ENCODE results near the gene PEX16. TPM values are rescaled to one million over a fixed set of nuclear protein-coding genes. Genes with fewer than 3 reads are reported as not detected.
A peak's percentile ranks its signal among the peaks of the same experiment; 100 is the strongest.

PEX16 gene
- total RNA-seq, 1 experiment from 2014 or later: 35.8 TPM

- BruUV-seq (replicated peaks): no TSS peak
- H3F3A ChIP-seq (ENCODE audit: insufficient read depth, low read depth): no peaks in the 10 kb centered on the region
- H3K79me2 ChIP-seq (ENCODE audit: low read depth): no peaks in the 10 kb centered on the region
- H3K4me3 ChIP-seq: no peak overlapping the region
- intact Hi-C loops (cut with micrococcal nuclease; ENCODE audit: unreplicated experiment): no loop called here
- H3K9me2 ChIP-seq (ENCODE audit: insufficient read depth): no peaks in the 10 kb centered on the region
- ChIA-PET CTCF (interaction anchor here (0.7 kb wide), 1 partner anchor 76 kb away, joined by 3 read pairs; no protein-coding TSS in a partner anchor), POLR2A (ENCODE audit: unreplicated experiment) (interaction anchor here (0.6 kb wide), 2 partner anchors 57 to 1333 kb away, joined by 3 to 29 read pairs; no protein-coding TSS in a partner anchor)
- H3K27ac ChIP-seq: no peak overlapping the region
- H3K4me2 ChIP-seq: no peak overlapping the region
- no peaks in the 10 kb centered on the region for H3K9me3 ChIP-seq (ENCODE audit: insufficient read depth, low read depth)
- H4K20me1 ChIP-seq (ENCODE audit: insufficient read depth): 0 out of 2 replicates have a peak, but pooled peaks cover 4% of the 10 kb centered on the region
- H2AFZ ChIP-seq: no peak overlapping the region
- no peak for TF ChIP-seq EZH2 (IDR thresholded peaks at IDR 0.05; ENCODE audit: low read depth)
- TF ChIP-seq, protein P1, sequence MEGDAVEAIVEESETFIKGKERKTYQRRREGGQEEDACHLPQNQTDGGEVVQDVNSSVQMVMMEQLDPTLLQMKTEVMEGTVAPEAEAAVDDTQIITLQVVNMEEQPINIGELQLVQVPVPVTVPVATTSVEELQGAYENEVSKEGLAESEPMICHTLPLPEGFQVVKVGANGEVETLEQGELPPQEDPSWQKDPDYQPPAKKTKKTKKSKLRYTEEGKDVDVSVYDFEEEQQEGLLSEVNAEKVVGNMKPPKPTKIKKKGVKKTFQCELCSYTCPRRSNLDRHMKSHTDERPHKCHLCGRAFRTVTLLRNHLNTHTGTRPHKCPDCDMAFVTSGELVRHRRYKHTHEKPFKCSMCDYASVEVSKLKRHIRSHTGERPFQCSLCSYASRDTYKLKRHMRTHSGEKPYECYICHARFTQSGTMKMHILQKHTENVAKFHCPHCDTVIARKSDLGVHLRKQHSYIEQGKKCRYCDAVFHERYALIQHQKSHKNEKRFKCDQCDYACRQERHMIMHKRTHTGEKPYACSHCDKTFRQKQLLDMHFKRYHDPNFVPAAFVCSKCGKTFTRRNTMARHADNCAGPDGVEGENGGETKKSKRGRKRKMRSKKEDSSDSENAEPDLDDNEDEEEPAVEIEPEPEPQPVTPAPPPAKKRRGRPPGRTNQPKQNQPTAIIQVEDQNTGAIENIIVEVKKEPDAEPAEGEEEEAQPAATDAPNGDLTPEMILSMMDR (conservative IDR thresholded peaks at IDR 0.05): no peak
- peak in 1 of 2 experiments; percentile 40 for DNase-seq
- 0 out of 2 replicates have a peak, but pooled peaks cover 4% of the 10 kb centered on the region for H3K4me1 ChIP-seq (replicated peaks; ENCODE audit: insufficient read depth)
- H3K27me3 ChIP-seq (ENCODE audit: insufficient read depth, low read depth): no peaks in the 10 kb centered on the region
- no peaks in the 10 kb centered on the region for H3K36me3 ChIP-seq (ENCODE audit: low read depth)
Observed at GRCh38 chr11:45930031-45930794, 12.5 kb upstream of the PEX16 start.

GRCh38 chr11:45929486-45930030 lies 11.9 kb upstream of the PEX16 start:
- H3K36me3 ChIP-seq (ENCODE audit: low read depth): no peaks in the 10 kb centered on the region
- intact Hi-C loops (cut with micrococcal nuclease; ENCODE audit: unreplicated experiment): no loop called here
- CTCF ChIA-PET: interaction anchor here (0.6 to 0.7 kb wide), 2 partner anchors 77 to 540 kb away, joined by 3 to 5 read pairs; no protein-coding TSS in a partner anchor

More at GRCh38 chr11:45929486-45930030, 11.9 kb upstream of the PEX16 start:
- H2AFZ ChIP-seq: no peak overlapping the region
- 0 out of 2 replicates have a peak, but pooled peaks cover 4% of the 10 kb centered on the region for H3K4me1 ChIP-seq (replicated peaks; ENCODE audit: insufficient read depth)
- no peaks in the 10 kb centered on the region for H3K27me3 ChIP-seq (ENCODE audit: insufficient read depth, low read depth)
- TF ChIP-seq, protein P1 (conservative IDR thresholded peaks at IDR 0.05): no peak
- no peak for TF ChIP-seq EZH2 (IDR thresholded peaks at IDR 0.05; ENCODE audit: low read depth)
- no peak for DNase-seq
- POLR2A ChIA-PET (ENCODE audit: unreplicated experiment): interaction anchor here (0.6 kb wide), 2 partner anchors 58 to 1333 kb away, joined by 3 to 29 read pairs; no protein-coding TSS in a partner anchor
- 0 out of 2 replicates have a peak, but pooled peaks cover 4% of the 10 kb centered on the region for H4K20me1 ChIP-seq (ENCODE audit: insufficient read depth)
- H3K9me2 ChIP-seq (ENCODE audit: insufficient read depth): no peaks in the 10 kb centered on the region
- no peaks in the 10 kb centered on the region for H3K9me3 ChIP-seq (ENCODE audit: insufficient read depth, low read depth)
- no peak overlapping the region for H3K4me3 ChIP-seq
- no peaks in the 10 kb centered on the region for H3K79me2 ChIP-seq (ENCODE audit: low read depth)
- no peaks in the 10 kb centered on the region; the same call in 1 of the 2 replicates for H3F3A ChIP-seq (ENCODE audit: insufficient read depth, low read depth)
- H3K27ac ChIP-seq: no peak overlapping the region
- no TSS peak for BruUV-seq (replicated peaks)
- H3K4me2 ChIP-seq: no peak overlapping the region

Data from PC-9 (cell line).